HG02678 (cell line): ENCODE data around the gene CES1.
"Not testable (repeated sequence)": the region's sequence is repeated elsewhere in the genome, so short reads cannot be mapped to it uniquely, and the experiment has no call there.

ENCODE experiments used
- ATAC-seq: cut with Tn5 transposase; IDR thresholded peaks from one replicate; pipeline ENCODE4 v1.9.1; 2021; ENCODE audit warnings: mild to moderate bottlenecking, moderate library complexity; ENCODE audit not compliant: unreplicated experiment

The CES1 gene

GRCh38 chr16:55832773-55833691 lies at the start of gene CES1:
Gene CES1 (minus strand): TSS chr16:55833096. CDS start chr16:55833055, 41 bp downstream.
- ATAC-seq: no peak

GRCh38 chr16:55876854-55877253 lies 44.0 kb upstream of the CES1 start:
- ATAC-seq: no peak

- no peak for ATAC-seq
Measured at GRCh38 chr16:55875273-55875672, 42.4 kb upstream of the CES1 start, which contains the start of gene CES5A. Gene CES5A (minus strand): TSS chr16:55875373. CDS start chr16:55875221, 152 bp downstream.

GRCh38 chr16:55873122-55873521 lies 40.2 kb upstream of the CES1 start:
- ATAC-seq: no peak

GRCh38 chr16:55872130-55872529 lies 39.2 kb upstream of the CES1 start:
- no peak for ATAC-seq

GRCh38 chr16:55871411-55872038 lies 38.6 kb upstream of the CES1 start:
- no peak for ATAC-seq

GRCh38 chr16:55868980-55869379 lies 36.1 kb upstream of the CES1 start:
- no peak for ATAC-seq

GRCh38 chr16:55868137-55868536 lies 35.2 kb upstream of the CES1 start:
- no peak for ATAC-seq

GRCh38 chr16:55861288-55861687 lies 28.4 kb upstream of the CES1 start:
- no peak for ATAC-seq

- ATAC-seq: not testable (repeated sequence)
Measured at GRCh38 chr16:55857650-55858049, 24.8 kb upstream of the CES1 start.

GRCh38 chr16:55856950-55857349 lies 24.1 kb upstream of the CES1 start:
- no peak for ATAC-seq

GRCh38 chr16:55853114-55853513 lies 20.2 kb upstream of the CES1 start:
- no peak for ATAC-seq

GRCh38 chr16:55849536-55849935 lies 16.6 kb upstream of the CES1 start:
- no peak for ATAC-seq

- no peak for ATAC-seq
Measured at GRCh38 chr16:55846598-55847346, 13.9 kb upstream of the CES1 start.

GRCh38 chr16:55843105-55843395 lies 10.2 kb upstream of the CES1 start:
- ATAC-seq: no peak

GRCh38 chr16:55842369-55843104 lies 9.6 kb upstream of the CES1 start:
- no peak for ATAC-seq

GRCh38 chr16:55839115-55839514 lies 6.2 kb upstream of the CES1 start:
- no peak for ATAC-seq

- ATAC-seq: no peak
Measured at GRCh38 chr16:55836158-55836611, 3.3 kb upstream of the CES1 start.

- ATAC-seq: no peak
Measured at GRCh38 chr16:55835581-55835980, 2.7 kb upstream of the CES1 start.

GRCh38 chr16:55835173-55835572 lies 2.3 kb upstream of the CES1 start:
- ATAC-seq: not testable (repeated sequence)

- no peak for ATAC-seq
Measured at GRCh38 chr16:55834049-55834448, 1.2 kb upstream of the CES1 start.
